Astrocyte of the spinal cord (primary cell): ENCODE measurements around the gene TRIM48.
"Not testable (repeated sequence)": the region's sequence is repeated elsewhere in the genome, so short reads cannot be mapped to it uniquely, and the experiment has no call there.

Experiments
- DNase-seq: peaks from one replicate; pipeline ENCODE4 v3.0.0; 2011; ENCODE audit warnings: low read depth, low spot score
- H3K4me3 ChIP-seq: 2 replicates; pipeline ENCODE4 v1.5.1; 2011; ENCODE audit warnings: low read depth, mild to moderate bottlenecking, low read length, moderate library complexity
- CTCF ChIP-seq: IDR thresholded peaks from 2 replicates; pipeline ENCODE4 v1.5.1; 2012; ENCODE audit warnings: low read depth, mild to moderate bottlenecking, low read length, inconsistent platforms
- in situ Hi-C: cut with HindIII; loops from 2 replicates; pipeline ENCODE4 v1.10.0; 2017; ENCODE audit warnings: low sequenced_read_pairs

TRIM48 gene

DNA sequence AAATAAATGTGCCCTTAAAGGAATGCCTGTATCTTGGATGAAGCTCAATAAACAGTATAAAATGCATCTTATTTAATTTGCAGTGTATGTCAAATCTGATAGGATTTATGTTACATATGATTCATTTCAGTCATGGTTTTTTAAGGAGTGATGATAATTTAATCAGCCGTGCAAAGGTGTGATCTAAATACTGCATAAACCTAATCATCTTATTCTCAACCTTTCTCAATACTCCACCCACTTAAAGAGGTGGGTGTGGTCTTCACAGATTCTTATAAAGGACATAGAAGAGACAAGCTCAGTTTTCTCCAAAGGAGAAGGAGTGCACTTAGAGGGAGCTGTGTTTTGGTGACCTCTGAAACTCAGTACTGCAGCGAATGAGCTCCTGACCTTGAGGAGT is at the start of gene TRIM48:
TSS of gene TRIM48 (plus strand) at position 301 of the 400 bp plus-strand sequence. CDS start 113 bp downstream, outside the sequence.
- DNase-seq, in situ Hi-C loops, H3K4me3 ChIP-seq: not testable (repeated sequence)

- in situ Hi-C loops, H3K4me3 ChIP-seq, DNase-seq: not testable (repeated sequence)
Measured at GRCh38 chr11:55238316-55238715, 23.6 kb upstream of the TRIM48 start.

DNA sequence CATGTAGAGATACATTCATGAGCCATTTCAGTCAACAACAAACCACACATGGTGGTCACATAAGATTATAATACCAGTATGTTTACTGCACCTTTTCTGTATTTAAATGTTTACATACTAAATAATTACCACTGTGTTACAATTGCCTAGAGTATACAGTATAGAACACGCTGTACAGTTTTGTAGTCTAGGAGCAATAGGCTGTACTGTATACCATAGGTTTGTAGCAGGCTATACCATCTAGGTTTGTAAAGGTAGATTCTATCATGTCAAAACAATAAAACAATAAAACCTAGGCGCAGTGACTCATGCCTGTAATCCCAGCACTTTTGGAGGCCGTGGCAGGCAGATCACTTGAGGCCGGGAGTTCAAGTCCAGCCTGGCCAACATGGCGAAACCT is 1.1 kb downstream of the TRIM48 start:
- no peak overlapping the region for H3K4me3 ChIP-seq
- in situ Hi-C loops = no loop called here
- DNase-seq = no peak
- TF ChIP-seq CTCF = no peak
